Vagina (tissue), 2 donors: ENCODE data around the gene RASA3. TPM values are rescaled to one million over a fixed set of nuclear protein-coding genes. Genes with fewer than 3 reads are reported as not detected.

Experiments used
- DNase-seq, 2 donors: peaks; one replicate each; pipeline ENCODE4 v3.0.0-alpha.2; 2017; ENCODE audit errors: extremely low spot score in 2 of 2
- H3K27ac ChIP-seq: fragments of 200-600 bp; sonication (generic); one replicate; pipeline ENCODE4 v1.5.1; 2019
- H3K27me3 ChIP-seq: fragments of 200-600 bp; sonication (generic); one replicate; pipeline ENCODE4 v1.5.1; 2019
- H3K36me3 ChIP-seq, 2 donors: fragments of 200-600 bp; sonication (generic); one replicate each; pipeline ENCODE4 v1.5.1; 2017 to 2019
- H3K4me1 ChIP-seq: fragments of 200-600 bp; sonication (generic); one replicate; pipeline ENCODE4 v1.5.1; 2019
- H3K4me3 ChIP-seq, 2 donors: fragments of 200-600 bp; sonication (generic); 1 replicate in 1 of 2; 2 replicates in 1 of 2; pipeline ENCODE4 v1.5.1; 2016 to 2019
- H3K9me3 ChIP-seq: fragments of 200-600 bp; sonication (generic); one replicate; pipeline ENCODE4 v1.5.1; 2019
- CTCF ChIP-seq, 3 experiments: fragments of 450-650 bp in 2 of 3; fragments of 200-600 bp in 1 of 3; sonication (generic) in 1 of 3; IDR thresholded peaks; one replicate each; pipeline ENCODE4 v1.5.1; 2017 to 2019; ENCODE audit warnings: antibody characterized with exemption in 3 of 3, mild to moderate bottlenecking in 2 of 3, moderate library complexity in 2 of 3
- POLR2A ChIP-seq, 2 donors: fragments of 450-650 bp; IDR thresholded peaks; one replicate each; pipeline ENCODE4 v1.6.1; 2017; ENCODE audit warnings: antibody characterized with exemption in 2 of 2, mild to moderate bottlenecking in 2 of 2, moderate library complexity in 2 of 2
- POLR2AphosphoS5 ChIP-seq, 2 donors: sonication (generic); formaldehyde crosslinking; IDR thresholded peaks; one replicate each; pipeline ENCODE4 v1.9.0; 2017; ENCODE audit warnings: antibody characterized with exemption in 2 of 2, mild to moderate bottlenecking in 2 of 2, low read depth in 1 of 2; ENCODE audit not compliant: insufficient read depth in 1 of 2
- intact Hi-C: fragments of 100-400 bp; cut with DNase I; formaldehyde crosslinking; loops from one replicate; pipeline ENCODE4 v1.15.1; 2023
- total RNA-seq: library from RNA; depleted of rRNA; stranded (reverse); fragments of >200 nt; gene quantifications from one replicate; pipeline ENCODE4 v1.2.3, GENCODE V29; 2016

The RASA3 gene
- total RNA-seq, 1 donor from 2014 or later, result 19.6 TPM

DNA sequence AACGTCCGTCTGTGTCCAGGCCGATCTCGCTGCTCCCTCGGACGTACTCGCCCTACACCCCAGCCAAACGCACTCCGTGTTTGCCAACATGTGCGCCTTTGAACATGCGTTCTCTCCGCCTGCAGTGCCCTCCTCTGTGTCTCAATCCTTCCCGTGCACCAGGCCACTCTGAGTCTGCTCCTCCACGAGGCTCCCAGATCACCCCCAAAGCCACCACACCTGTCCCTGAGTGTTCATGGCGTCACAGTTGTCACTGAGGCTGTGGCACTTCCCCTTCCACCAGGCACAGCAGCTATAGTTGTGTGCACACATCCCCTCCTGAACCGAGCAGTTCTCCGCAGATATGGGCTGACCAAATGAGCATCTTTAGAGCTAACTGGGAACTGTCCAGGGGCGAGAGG, 35.6 kb downstream of the RASA3 start:
- no peak overlapping the region for H3K27ac ChIP-seq
- no peaks in the 10 kb centered on the region for H3K27me3 ChIP-seq
- no peak for TF ChIP-seq POLR2AphosphoS5 (IDR thresholded peaks at IDR 0.05; ENCODE audit: insufficient read depth in 1 of 2, low read depth in 1 of 2)
- no peak for TF ChIP-seq POLR2A (IDR thresholded peaks at IDR 0.05)
- TF ChIP-seq CTCF (IDR thresholded peaks at IDR 0.05), result no peak
- no peaks in the 10 kb centered on the region for H3K36me3 ChIP-seq
- intact Hi-C loops, result no loop called here
- H3K4me1 ChIP-seq, result peaks cover 44% of the 10 kb centered on the region
- no peak for DNase-seq
- no peak overlapping the region for H3K4me3 ChIP-seq
- no peaks in the 10 kb centered on the region for H3K9me3 ChIP-seq

DNA sequence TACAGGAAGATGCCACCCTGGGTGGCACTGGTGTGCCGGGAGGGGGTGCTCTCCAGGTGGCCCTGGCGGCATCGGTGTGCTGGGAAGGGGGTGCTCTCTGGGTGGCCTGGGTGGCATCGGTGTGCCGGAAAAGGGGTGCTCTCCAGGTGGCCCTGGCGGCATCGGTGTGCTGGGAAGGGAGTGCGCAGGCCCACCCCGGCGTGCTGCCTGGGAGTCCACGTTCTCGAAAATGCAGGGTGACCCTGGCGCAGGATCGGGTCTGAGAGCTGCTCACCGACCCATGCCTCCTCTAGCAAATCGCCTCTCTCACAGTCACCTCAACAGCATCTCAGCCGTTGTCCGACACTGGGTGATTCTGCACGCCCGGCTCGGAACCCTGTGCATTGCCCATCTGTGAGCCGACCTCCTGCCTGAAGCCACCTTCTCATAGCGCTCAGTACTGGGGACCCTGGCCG, 36.4 kb downstream of the RASA3 start:
- no peak overlapping the region for H3K4me3 ChIP-seq
- no peaks in the 10 kb centered on the region for H3K36me3 ChIP-seq
- intact Hi-C loops, result no loop called here
- TF ChIP-seq POLR2AphosphoS5 (IDR thresholded peaks at IDR 0.05; ENCODE audit: insufficient read depth in 1 of 2, low read depth in 1 of 2), result no peak
- TF ChIP-seq POLR2A (IDR thresholded peaks at IDR 0.05), result no peak
- no peak for DNase-seq
- H3K27me3 ChIP-seq, result no peaks in the 10 kb centered on the region
- H3K27ac ChIP-seq, result no peak overlapping the region
- peaks cover 37% of the 10 kb centered on the region for H3K4me1 ChIP-seq
- no peaks in the 10 kb centered on the region for H3K9me3 ChIP-seq

- Histone ChIP-seq H3K4me3 (no peak overlapping the region), H3K27me3 (no peaks in the 10 kb centered on the region), H3K36me3 (no peaks in the 10 kb centered on the region), H3K4me1 (peaks cover 31% of the 10 kb centered on the region), H3K9me3 (no peaks in the 10 kb centered on the region), H3K27ac (no peak overlapping the region)
- intact Hi-C loops, result no loop called here
- TF ChIP-seq POLR2A (IDR thresholded peaks at IDR 0.05) (no peak), POLR2AphosphoS5 (IDR thresholded peaks at IDR 0.05; ENCODE audit: insufficient read depth in 1 of 2, low read depth in 1 of 2) (no peak)
- DNase-seq, result no peak
Observed at GRCh38 chr13:114095486-114095885, 36.9 kb downstream of the RASA3 start.

GRCh38 chr13:114093118-114093517, 39.3 kb downstream of the RASA3 start:
- no peaks in the 10 kb centered on the region for H3K27me3 ChIP-seq
- DNase-seq, result no peak
- intact Hi-C loops, result no loop called here
- H3K27ac ChIP-seq, result no peak overlapping the region
- H3K4me3 ChIP-seq, result no peak overlapping the region
- TF ChIP-seq POLR2AphosphoS5 (IDR thresholded peaks at IDR 0.05; ENCODE audit: insufficient read depth in 1 of 2, low read depth in 1 of 2) (no peak), CTCF (IDR thresholded peaks at IDR 0.05) (no peak), POLR2A (IDR thresholded peaks at IDR 0.05) (no peak)
- H3K36me3 ChIP-seq, result no peaks in the 10 kb centered on the region
- H3K9me3 ChIP-seq, result no peaks in the 10 kb centered on the region
- peaks cover 26% of the 10 kb centered on the region for H3K4me1 ChIP-seq

DNA sequence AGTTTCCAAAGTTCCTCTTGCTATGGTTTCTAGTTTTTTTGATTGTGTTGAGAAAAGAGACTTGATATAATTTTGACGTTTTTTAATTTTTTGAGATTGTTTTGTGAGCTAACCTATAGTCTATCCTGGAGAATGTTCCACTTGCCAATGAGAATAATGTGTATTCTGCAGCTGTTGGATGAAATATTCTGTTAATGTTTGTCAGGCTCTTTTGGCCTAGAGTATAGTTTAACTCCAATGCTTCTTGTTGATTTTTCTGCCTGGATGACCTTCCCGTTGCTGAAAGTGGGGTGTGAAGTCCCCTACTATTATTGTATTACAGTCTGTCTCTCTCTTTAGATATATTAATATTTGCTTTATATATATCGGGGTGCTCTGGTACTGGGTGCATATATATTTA, 40.0 kb downstream of the RASA3 start:
- H3K27ac ChIP-seq, result no peak overlapping the region
- intact Hi-C loops, result no loop called here
- peaks cover 19% of the 10 kb centered on the region for H3K4me1 ChIP-seq
- H3K4me3 ChIP-seq, result no peak overlapping the region
- H3K36me3 ChIP-seq, result no peaks in the 10 kb centered on the region
- TF ChIP-seq CTCF (IDR thresholded peaks at IDR 0.05) (no peak), POLR2A (IDR thresholded peaks at IDR 0.05) (no peak), POLR2AphosphoS5 (IDR thresholded peaks at IDR 0.05; ENCODE audit: insufficient read depth in 1 of 2, low read depth in 1 of 2) (no peak)
- H3K27me3 ChIP-seq, result no peaks in the 10 kb centered on the region
- no peaks in the 10 kb centered on the region for H3K9me3 ChIP-seq
- no peak for DNase-seq

DNA sequence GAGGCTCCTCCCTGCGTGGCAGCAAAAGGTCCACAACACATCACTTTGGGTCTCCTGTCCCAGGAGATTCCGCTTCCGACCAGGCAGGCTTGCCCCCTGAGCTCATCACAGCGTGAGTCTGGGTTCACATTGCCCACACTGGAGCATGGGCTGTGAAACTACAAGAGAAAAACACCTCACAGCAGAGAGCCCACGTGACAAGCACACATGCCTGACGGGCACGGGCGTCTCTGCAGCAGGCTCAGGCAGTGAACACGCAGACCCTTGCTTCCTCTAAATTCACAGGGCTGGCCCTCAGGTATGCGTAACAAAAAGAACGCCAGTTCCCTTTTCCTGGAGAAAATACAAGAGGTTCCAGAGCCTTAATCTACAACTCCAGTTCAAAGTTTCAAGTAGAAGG, 41.9 kb downstream of the RASA3 start:
- H3K4me3 ChIP-seq, result no peak overlapping the region
- no peak overlapping the region for H3K27ac ChIP-seq
- no peaks in the 10 kb centered on the region for H3K9me3 ChIP-seq
- TF ChIP-seq POLR2A (IDR thresholded peaks at IDR 0.05) (no peak), POLR2AphosphoS5 (IDR thresholded peaks at IDR 0.05; ENCODE audit: insufficient read depth in 1 of 2, low read depth in 1 of 2) (no peak), CTCF (IDR thresholded peaks at IDR 0.05) (no peak)
- H3K4me1 ChIP-seq, result peaks cover 13% of the 10 kb centered on the region
- H3K27me3 ChIP-seq, result no peaks in the 10 kb centered on the region
- intact Hi-C loops, result no loop called here
- no peak for DNase-seq
- no peaks in the 10 kb centered on the region for H3K36me3 ChIP-seq
